OCI-LY3 (cell line): ENCODE data around the gene THOC5.
"Not testable (repeated sequence)": the region's sequence is repeated elsewhere in the genome, so short reads cannot be mapped to it uniquely, and the experiment has no call there.

Experiments used
- CTCF ChIP-seq: fragments of 200-600, 300-600 bp; sonication (generic); IDR thresholded peaks from 2 replicates; pipeline ENCODE4 v1.5.1; 2014; ENCODE audit warnings: antibody characterized with exemption, low read length, low read depth
- EZH2phosphoT487 ChIP-seq: fragments of 200-600 bp; shearing (Covaris generic); IDR thresholded peaks from 2 replicates; pipeline ENCODE4 v1.6.1; 2018; ENCODE audit warnings: antibody characterized with exemption, mixed run types, low read depth

- TF ChIP-seq CTCF, EZH2phosphoT487: not testable (repeated sequence)
Observed at GRCh38 chr22:29594447-29594846, 40.9 kb upstream of the THOC5 start.
